ENCODE measurements around the gene CACNB2.

CACNB2 gene

DNA sequence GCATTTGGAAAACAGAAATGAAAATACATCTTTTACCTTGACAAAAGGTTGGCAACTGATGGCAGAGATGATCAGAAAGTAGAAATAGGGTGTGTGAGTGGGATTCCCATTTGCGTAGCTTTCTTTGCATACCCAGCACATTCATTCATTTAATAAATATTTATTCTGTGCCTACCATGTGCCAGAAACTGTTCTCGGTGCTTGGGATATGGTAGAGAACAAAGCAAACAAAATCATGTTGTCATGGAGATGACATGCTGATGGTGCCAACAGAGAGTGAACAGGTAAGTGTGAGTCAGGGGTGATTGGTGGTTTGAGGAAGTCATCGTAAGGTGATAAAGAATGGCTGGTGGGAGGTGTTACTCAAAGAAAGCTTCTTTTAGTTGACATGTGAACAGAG, 45.4 kb downstream of the CACNB2 start:
- no peak for DNase-seq (ENCODE audit: insufficient read length, low spot score)
- TF ChIP-seq POLR2A (IDR thresholded peaks at IDR 0.05; ENCODE audit: low read depth, low read length): no peak
- TF ChIP-seq SPI1 (IDR thresholded peaks at IDR 0.05; ENCODE audit: low read depth, low read length): no peak
- no peak for TF ChIP-seq POLR2AphosphoS5 (IDR thresholded peaks at IDR 0.05; ENCODE audit: low read depth, low read length)
- no peak for TF ChIP-seq PAX5 (IDR thresholded peaks at IDR 0.05; ENCODE audit: insufficient read depth, low read length, severe bottlenecking)
- TF ChIP-seq POU2F2 (IDR thresholded peaks at IDR 0.05; ENCODE audit: low read depth, low read length): no peak
- TF ChIP-seq TAF1 (IDR thresholded peaks at IDR 0.05; ENCODE audit: low read depth, low read length): no peak
- FAIRE-seq: no peak

DNA sequence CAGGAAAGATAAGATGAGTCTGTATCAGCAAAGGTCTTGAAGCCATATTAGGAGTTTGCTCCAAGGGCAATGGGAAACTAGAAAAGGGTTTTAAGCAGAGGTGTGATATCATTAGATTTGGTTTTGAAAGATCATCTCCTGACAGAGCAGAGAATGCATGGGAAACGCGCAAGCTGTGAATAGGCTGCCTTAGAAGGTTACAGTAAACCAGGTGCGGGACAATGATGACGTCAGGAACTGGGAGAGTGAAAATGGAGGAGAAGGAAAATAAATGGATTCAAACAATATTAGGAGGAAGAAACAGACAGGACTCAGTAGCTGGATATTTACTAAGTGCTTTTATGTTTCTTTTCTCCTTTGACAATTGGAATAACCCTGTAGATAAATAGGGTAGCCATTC, 50.6 kb downstream of the CACNB2 start:
- no peak for DNase-seq (ENCODE audit: insufficient read length, low spot score)
- no peak for TF ChIP-seq POU2F2 (IDR thresholded peaks at IDR 0.05; ENCODE audit: low read depth, low read length)
- no peak for TF ChIP-seq TAF1 (IDR thresholded peaks at IDR 0.05; ENCODE audit: low read depth, low read length)
- TF ChIP-seq POLR2A (IDR thresholded peaks at IDR 0.05; ENCODE audit: low read depth, low read length): no peak
- TF ChIP-seq PAX5 (IDR thresholded peaks at IDR 0.05; ENCODE audit: insufficient read depth, low read length, severe bottlenecking): no peak
- no peak for TF ChIP-seq POLR2AphosphoS5 (IDR thresholded peaks at IDR 0.05; ENCODE audit: low read depth, low read length)
- TF ChIP-seq SPI1 (IDR thresholded peaks at IDR 0.05; ENCODE audit: low read depth, low read length): no peak

GRCh38 chr10:18194634-18195033, 54.4 kb downstream of the CACNB2 start:
- FAIRE-seq (no peak), DNase-seq (ENCODE audit: insufficient read length, low spot score) (no peak)
- TF ChIP-seq PAX5 (IDR thresholded peaks at IDR 0.05; ENCODE audit: insufficient read depth, low read length, severe bottlenecking): no peak
- no peak for TF ChIP-seq TAF1 (IDR thresholded peaks at IDR 0.05; ENCODE audit: low read depth, low read length)
- TF ChIP-seq POU2F2 (IDR thresholded peaks at IDR 0.05; ENCODE audit: low read depth, low read length): no peak
- TF ChIP-seq POLR2A (IDR thresholded peaks at IDR 0.05; ENCODE audit: low read depth, low read length): no peak
- TF ChIP-seq SPI1 (IDR thresholded peaks at IDR 0.05; ENCODE audit: low read depth, low read length): no peak
- TF ChIP-seq POLR2AphosphoS5 (IDR thresholded peaks at IDR 0.05; ENCODE audit: low read depth, low read length): no peak

More for the DNA sequence above, 50.6 kb downstream of the CACNB2 start:
- FAIRE-seq: no peak

- FAIRE-seq (no peak), DNase-seq (ENCODE audit: insufficient read length, low spot score) (no peak)
- no peak for TF ChIP-seq TAF1 (IDR thresholded peaks at IDR 0.05; ENCODE audit: low read depth, low read length)
- no peak for TF ChIP-seq POU2F2 (IDR thresholded peaks at IDR 0.05; ENCODE audit: low read depth, low read length)
- no peak for TF ChIP-seq POLR2AphosphoS5 (IDR thresholded peaks at IDR 0.05; ENCODE audit: low read depth, low read length)
- no peak for TF ChIP-seq PAX5 (IDR thresholded peaks at IDR 0.05; ENCODE audit: insufficient read depth, low read length, severe bottlenecking)
- no peak for TF ChIP-seq SPI1 (IDR thresholded peaks at IDR 0.05; ENCODE audit: low read depth, low read length)
- TF ChIP-seq POLR2A (IDR thresholded peaks at IDR 0.05; ENCODE audit: low read depth, low read length): no peak
Observed at GRCh38 chr10:18195060-18195799, 55.0 kb downstream of the CACNB2 start.

- FAIRE-seq (no peak), DNase-seq (ENCODE audit: insufficient read length, low spot score) (no peak)
- TF ChIP-seq TAF1 (IDR thresholded peaks at IDR 0.05; ENCODE audit: low read depth, low read length) (no peak), POLR2A (IDR thresholded peaks at IDR 0.05; ENCODE audit: low read depth, low read length) (no peak), POLR2AphosphoS5 (IDR thresholded peaks at IDR 0.05; ENCODE audit: low read depth, low read length) (no peak), SPI1 (IDR thresholded peaks at IDR 0.05; ENCODE audit: low read depth, low read length) (no peak), POU2F2 (IDR thresholded peaks at IDR 0.05; ENCODE audit: low read depth, low read length) (no peak), PAX5 (IDR thresholded peaks at IDR 0.05; ENCODE audit: insufficient read depth, low read length, severe bottlenecking) (no peak)
Observed at GRCh38 chr10:18196806-18197550, 56.8 kb downstream of the CACNB2 start.

- FAIRE-seq (no peak), DNase-seq (ENCODE audit: insufficient read length, low spot score) (no peak)
- no peak for TF ChIP-seq POLR2A (IDR thresholded peaks at IDR 0.05; ENCODE audit: low read depth, low read length)
- no peak for TF ChIP-seq POLR2AphosphoS5 (IDR thresholded peaks at IDR 0.05; ENCODE audit: low read depth, low read length)
- TF ChIP-seq POU2F2 (IDR thresholded peaks at IDR 0.05; ENCODE audit: low read depth, low read length): no peak
- no peak for TF ChIP-seq SPI1 (IDR thresholded peaks at IDR 0.05; ENCODE audit: low read depth, low read length)
- TF ChIP-seq PAX5 (IDR thresholded peaks at IDR 0.05; ENCODE audit: insufficient read depth, low read length, severe bottlenecking): no peak
- no peak for TF ChIP-seq TAF1 (IDR thresholded peaks at IDR 0.05; ENCODE audit: low read depth, low read length)
Observed at GRCh38 chr10:18197706-18198105, 57.5 kb downstream of the CACNB2 start.

DNA sequence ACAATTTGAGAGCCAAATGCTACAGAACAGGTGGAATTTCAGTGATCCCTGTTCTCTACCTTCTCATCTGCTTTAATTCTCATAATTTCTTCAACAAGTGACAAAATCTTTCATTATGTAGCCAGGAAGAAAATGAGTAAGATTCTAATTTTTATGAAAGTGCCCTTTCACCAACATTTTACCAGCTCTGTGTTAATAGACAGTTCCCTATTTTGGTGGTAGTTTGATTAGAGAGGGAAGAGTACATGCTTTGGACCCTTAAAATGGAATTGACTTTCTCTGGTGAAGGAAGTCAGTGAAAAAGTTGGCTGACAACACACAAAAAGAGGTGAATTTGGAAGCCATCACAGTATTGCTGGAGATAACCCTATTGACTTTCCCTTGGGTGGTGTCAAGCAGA, 61.7 kb downstream of the CACNB2 start:
- FAIRE-seq: no peak
- no peak for TF ChIP-seq TAF1 (IDR thresholded peaks at IDR 0.05; ENCODE audit: low read depth, low read length)
- TF ChIP-seq POLR2A (IDR thresholded peaks at IDR 0.05; ENCODE audit: low read depth, low read length): no peak
- TF ChIP-seq POLR2AphosphoS5 (IDR thresholded peaks at IDR 0.05; ENCODE audit: low read depth, low read length): no peak
- no peak for TF ChIP-seq SPI1 (IDR thresholded peaks at IDR 0.05; ENCODE audit: low read depth, low read length)
- no peak for TF ChIP-seq PAX5 (IDR thresholded peaks at IDR 0.05; ENCODE audit: insufficient read depth, low read length, severe bottlenecking)
- TF ChIP-seq POU2F2 (IDR thresholded peaks at IDR 0.05; ENCODE audit: low read depth, low read length): no peak
- DNase-seq (ENCODE audit: insufficient read length, low spot score): no peak

GRCh38 chr10:18202680-18203460, 62.6 kb downstream of the CACNB2 start:
- TF ChIP-seq POLR2AphosphoS5 (IDR thresholded peaks at IDR 0.05; ENCODE audit: low read depth, low read length) (no peak), PAX5 (IDR thresholded peaks at IDR 0.05; ENCODE audit: insufficient read depth, low read length, severe bottlenecking) (no peak), POU2F2 (IDR thresholded peaks at IDR 0.05; ENCODE audit: low read depth, low read length) (no peak), SPI1 (IDR thresholded peaks at IDR 0.05; ENCODE audit: low read depth, low read length) (no peak), POLR2A (IDR thresholded peaks at IDR 0.05; ENCODE audit: low read depth, low read length) (no peak), TAF1 (IDR thresholded peaks at IDR 0.05; ENCODE audit: low read depth, low read length) (no peak)
- FAIRE-seq (no peak), DNase-seq (ENCODE audit: insufficient read length, low spot score) (no peak)
